Effector CD8-positive, alpha-beta T cell (primary cell): ENCODE data around the gene CASP12.

ENCODE experiments used
- DNase-seq: peaks from one replicate; lab custom pipeline; 2025; lab: John Stamatoyannopoulos, UW

Gene CASP12

GRCh38 chr11:104836691-104837090, 61.6 kb downstream of the CASP12 start:
- no peak for DNase-seq
